Neural cell (in vitro differentiated cells): Measurements from ENCODE around the gene RPSA. TPM values are rescaled to one million over a fixed set of nuclear protein-coding genes. Genes with fewer than 3 reads are reported as not detected.
"Not testable (repeated sequence)": the region's sequence is repeated elsewhere in the genome, so short reads cannot be mapped to it uniquely, and the experiment has no call there.

Experiments used
- H2AFZ ChIP-seq: fragments of 200-600, 300-800 bp; sonication (generic), shearing (Covaris generic); 2 replicates; pipeline ENCODE4 v1.6.0; 2014; ENCODE audit warnings: low read depth, mild to moderate bottlenecking, antibody characterized with exemption, low read length, moderate library complexity
- H3F3A ChIP-seq: fragments of 200-600 bp; shearing (Covaris generic); 2 replicates; pipeline ENCODE4 v1.6.1; 2016; ENCODE audit warnings: mild to moderate bottlenecking, moderate library complexity, mixed read lengths, antibody characterized with exemption, low read length; ENCODE audit not compliant: insufficient read depth, poor library complexity, severe bottlenecking
- H3K27ac ChIP-seq: fragments of 200-600, 300-800 bp; sonication (generic), shearing (Covaris generic); 2 replicates; pipeline ENCODE4 v1.5.1; 2014; ENCODE audit warnings: mild to moderate bottlenecking, low read length, moderate library complexity
- H3K27me3 ChIP-seq: fragments of 300-800, 200-600 bp; sonication (generic), shearing (Covaris generic); 2 replicates; pipeline ENCODE4 v1.6.0; 2014; ENCODE audit warnings: mild to moderate bottlenecking, low read depth, low read length, moderate library complexity; ENCODE audit not compliant: insufficient read depth
- H3K36me3 ChIP-seq: fragments of 300-800, 200-600 bp; sonication (generic), shearing (Covaris generic); 2 replicates; pipeline ENCODE4 v1.5.1; 2014; ENCODE audit warnings: mild to moderate bottlenecking, antibody characterized with exemption, low read length, moderate library complexity; ENCODE audit not compliant: insufficient read depth
- H3K4me2 ChIP-seq: fragments of 300-800, 200-600 bp; sonication (generic), shearing (Covaris generic); 2 replicates; pipeline ENCODE4 v1.6.0; 2014; ENCODE audit warnings: mild to moderate bottlenecking, low read length
- H3K4me3 ChIP-seq: fragments of 300-800, 200-600 bp; sonication (generic), shearing (Covaris generic); 2 replicates; pipeline ENCODE4 v1.5.1; 2014; ENCODE audit warnings: mild to moderate bottlenecking, low read length, moderate library complexity
- H3K79me2 ChIP-seq: fragments of 200-600 bp; shearing (Covaris generic); replicated peaks from 2 replicates; pipeline ENCODE4 v1.6.0; 2014; ENCODE audit warnings: mild to moderate bottlenecking, low read length, moderate library complexity; ENCODE audit not compliant: insufficient read depth
- H3K9ac ChIP-seq: fragments of 300-800, 200-600 bp; sonication (generic), shearing (Covaris generic); 2 replicates; pipeline ENCODE4 v1.6.1; 2016; ENCODE audit warnings: mild to moderate bottlenecking, low read length, mixed read lengths
- H3K9me2 ChIP-seq: fragments of 200-600 bp; shearing (Covaris generic); 2 replicates; pipeline ENCODE4 v1.6.1; 2016; ENCODE audit warnings: mild to moderate bottlenecking, low read length, mixed read lengths; ENCODE audit not compliant: insufficient read depth
- H3K9me3 ChIP-seq: fragments of 200-600, 300-800 bp; sonication (generic), shearing (Covaris generic); 2 replicates; pipeline ENCODE4 v1.6.1; 2016; ENCODE audit warnings: mild to moderate bottlenecking, mixed run types, low read length, moderate library complexity, mixed read lengths
- H4K20me1 ChIP-seq: fragments of 200-600 bp; shearing (Covaris generic); 2 replicates; pipeline ENCODE4 v1.6.1; 2016; ENCODE audit warnings: mild to moderate bottlenecking, mixed run types; ENCODE audit not compliant: insufficient read depth
- CTCF ChIP-seq: fragments of 450-650 bp; IDR thresholded peaks from 2 replicates; pipeline ENCODE4 v1.5.1; 2014; ENCODE audit warnings: antibody characterized with exemption, mild to moderate bottlenecking, moderate library complexity; ENCODE audit not compliant: poor library complexity, severe bottlenecking
- EP300 ChIP-seq: fragments of 450-650 bp; conservative IDR thresholded peaks from 2 replicates; pipeline ENCODE4 v1.6.1; 2014; ENCODE audit warnings: antibody characterized with exemption, mild to moderate bottlenecking, moderate library complexity; ENCODE audit not compliant: poor library complexity, severe bottlenecking
- EZH2 ChIP-seq: fragments of 200-600, 300-800 bp; shearing (Covaris generic), sonication (generic); IDR thresholded peaks from 2 replicates; pipeline ENCODE4 v1.6.1; 2014; ENCODE audit warnings: antibody characterized with exemption, low read length, borderline replicate concordance, mild to moderate bottlenecking; ENCODE audit not compliant: insufficient read depth, poor library complexity, severe bottlenecking
- MXI1 ChIP-seq: fragments of 450-650 bp; conservative IDR thresholded peaks from 2 replicates; pipeline ENCODE4 v1.6.1; 2014; ENCODE audit warnings: antibody characterized with exemption, mild to moderate bottlenecking; ENCODE audit not compliant: poor library complexity, severe bottlenecking
- POLR2AphosphoS5 ChIP-seq: IDR thresholded peaks from 2 replicates; pipeline ENCODE4 v1.6.1; 2012
- RAD21 ChIP-seq: fragments of 450-650 bp; conservative IDR thresholded peaks from 2 replicates; pipeline ENCODE4 v1.6.1; 2014; ENCODE audit warnings: antibody characterized with exemption, mild to moderate bottlenecking, moderate library complexity
- REST ChIP-seq: IDR thresholded peaks from 2 replicates; pipeline ENCODE4 v1.6.1; 2012; ENCODE audit warnings: borderline replicate concordance
- SMC3 ChIP-seq: fragments of 450-650 bp; conservative IDR thresholded peaks from 2 replicates; pipeline ENCODE4 v1.6.1; 2014; ENCODE audit warnings: antibody characterized with exemption, mild to moderate bottlenecking, moderate library complexity; ENCODE audit not compliant: poor library complexity
- TAF1 ChIP-seq: IDR thresholded peaks from 2 replicates; pipeline ENCODE4 v1.6.1; 2012; ENCODE audit warnings: low read depth
- polyA plus RNA-seq: library from polyadenylated mRNA; depleted of rRNA; stranded (reverse); fragments of >200 nt; gene quantifications from 2 replicates; pipeline ENCODE4 v1.2.3, GENCODE V29; 2014

The RPSA gene
- polyA plus RNA-seq, 1 donor from 2014 or later: 1,629 TPM

- Histone ChIP-seq H4K20me1 (no peaks in the 10 kb centered on the region), H3K9me3 (no peaks in the 10 kb centered on the region), H3K4me2 (no peak overlapping the region), H3K4me3 (no peak overlapping the region), H2AFZ (no peak overlapping the region), H3K36me3 (no peaks in the 10 kb centered on the region), H3K27ac (no peak overlapping the region), H3K9me2 (no peaks in the 10 kb centered on the region), H3K27me3 (no peaks in the 10 kb centered on the region), H3K9ac (no peak overlapping the region), H3F3A (no peaks in the 10 kb centered on the region), H3K79me2 (no peaks in the 10 kb centered on the region)
- TF ChIP-seq POLR2AphosphoS5 (no peak), MXI1 (no peak), EP300 (no peak), TAF1 (no peak), CTCF (no peak), RAD21 (no peak), SMC3 (no peak), REST (no peak), EZH2 (no peak)
Observed at GRCh38 chr3:39457361-39457760, 50.8 kb downstream of the RPSA start.

GRCh38 chr3:39458579-39458978 is 52.1 kb downstream of the RPSA start:
- not testable (repeated sequence) for H3F3A ChIP-seq, H4K20me1 ChIP-seq, H3K79me2 ChIP-seq, H3K4me2 ChIP-seq, H2AFZ ChIP-seq, H3K4me3 ChIP-seq, H3K27me3 ChIP-seq, H3K9ac ChIP-seq, H3K9me3 ChIP-seq, H3K9me2 ChIP-seq, H3K36me3 ChIP-seq, H3K27ac ChIP-seq

GRCh38 chr3:39460677-39461076 is 54.2 kb downstream of the RPSA start:
- Histone ChIP-seq H3K27ac (no peak overlapping the region), H3K9ac (no peak overlapping the region), H2AFZ (no peak overlapping the region)

More at GRCh38 chr3:39460677-39461076, 54.2 kb downstream of the RPSA start:
- Histone ChIP-seq H3K9me2 (no peaks in the 10 kb centered on the region), H3F3A (no peaks in the 10 kb centered on the region), H3K36me3 (no peaks in the 10 kb centered on the region), H3K27me3 (no peaks in the 10 kb centered on the region), H3K79me2 (no peaks in the 10 kb centered on the region), H3K9me3 (no peaks in the 10 kb centered on the region), H3K4me2 (no peak overlapping the region), H4K20me1 (no peaks in the 10 kb centered on the region), H3K4me3 (no peak overlapping the region)
- TF ChIP-seq REST (no peak), TAF1 (no peak), RAD21 (no peak), EZH2 (no peak), MXI1 (no peak), CTCF (no peak), SMC3 (no peak), POLR2AphosphoS5 (no peak), EP300 (no peak)
